NT2/D1 (cell line): ENCODE results near the gene HDAC2.

Source experiments
- DNase-seq: peaks from one replicate; pipeline ENCODE4 v3.0.0-alpha.2; 2011; ENCODE audit warnings: low read depth, low spot score
- H3K27me3 ChIP-seq: 2 replicates; pipeline ENCODE4 v1.6.0; 2011; ENCODE audit warnings: mild to moderate bottlenecking; ENCODE audit not compliant: insufficient read length, insufficient read depth
- H3K36me3 ChIP-seq: 2 replicates; pipeline ENCODE4 v1.6.1; 2011; ENCODE audit warnings: mild to moderate bottlenecking, low read length, mixed read lengths; ENCODE audit not compliant: insufficient read depth, insufficient read length
- H3K4me1 ChIP-seq: 2 replicates; pipeline ENCODE4 v1.5.1; 2011; ENCODE audit not compliant: insufficient read depth, insufficient read length
- H3K4me3 ChIP-seq: 2 replicates; pipeline ENCODE4 v1.5.1; 2011; ENCODE audit warnings: low read depth; ENCODE audit not compliant: insufficient read length
- H3K9ac ChIP-seq: 2 replicates; pipeline ENCODE4 v1.6.0; 2011; ENCODE audit warnings: low read depth; ENCODE audit not compliant: insufficient read length
- H3K9me3 ChIP-seq: 2 replicates; pipeline ENCODE4 v1.5.1; 2011; ENCODE audit warnings: mild to moderate bottlenecking, low read length; ENCODE audit not compliant: insufficient read depth
- SUZ12 ChIP-seq: IDR thresholded peaks from 2 replicates; pipeline ENCODE4 v1.6.1; 2011; ENCODE audit not compliant: insufficient read length, insufficient read depth; ENCODE audit errors: extremely low read depth
- YY1 ChIP-seq: IDR thresholded peaks from 2 replicates; pipeline ENCODE4 v1.6.1; 2011; ENCODE audit not compliant: insufficient read length, insufficient read depth
- ZNF274 ChIP-seq: IDR thresholded peaks from 2 replicates; pipeline ENCODE4 v1.6.1; 2011; ENCODE audit warnings: mild to moderate bottlenecking, low read depth, low read length

HDAC2 gene

GRCh38 chr6:113907102-113907815 lies 63.7 kb downstream of the HDAC2 start:
- H3K27me3 ChIP-seq, result no peaks in the 10 kb centered on the region
- DNase-seq, result no peak
- H3K36me3 ChIP-seq, result no peaks in the 10 kb centered on the region
- no peak overlapping the region for H3K4me3 ChIP-seq
- no peaks in the 10 kb centered on the region for H3K9me3 ChIP-seq
- H3K9ac ChIP-seq, result no peak overlapping the region
- TF ChIP-seq SUZ12, result no peak
- TF ChIP-seq YY1, result no peak
- TF ChIP-seq ZNF274, result no peak
- H3K4me1 ChIP-seq, result no peaks in the 10 kb centered on the region

DNA sequence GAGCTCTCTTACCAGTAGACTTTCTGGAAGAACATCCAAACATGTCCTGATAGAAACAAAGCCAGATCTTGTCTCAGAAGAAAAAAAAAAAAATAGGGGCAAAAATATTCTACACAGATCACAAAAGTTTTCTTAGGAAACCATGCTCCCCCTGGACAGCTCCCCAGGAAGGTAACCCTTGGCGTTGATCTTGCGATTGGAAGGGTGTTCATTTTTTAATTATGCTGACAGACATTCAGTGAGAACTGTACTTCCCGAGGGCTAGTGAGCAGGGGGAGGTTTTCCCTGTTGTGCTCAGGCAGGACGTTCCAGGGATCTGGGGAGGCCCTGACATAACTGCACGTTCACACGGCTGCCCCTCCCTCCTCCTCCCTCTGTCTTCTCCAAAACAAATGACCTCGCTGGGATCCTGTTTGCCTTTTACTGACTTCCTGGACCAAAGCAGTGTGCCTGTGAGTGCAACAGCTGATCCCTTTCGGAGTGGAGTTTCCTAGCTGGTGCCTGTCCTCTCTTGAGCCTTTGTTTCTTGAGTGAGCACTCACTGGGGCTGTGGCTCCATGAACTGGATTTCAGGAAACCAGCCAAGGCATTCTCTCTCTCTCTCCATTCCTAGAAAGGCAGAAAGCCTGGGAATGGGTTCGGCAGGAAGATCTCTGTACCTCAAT lies 67.2 kb downstream of the HDAC2 start:
- H3K4me3 ChIP-seq, result no peak overlapping the region
- H3K27me3 ChIP-seq, result no peaks in the 10 kb centered on the region
- TF ChIP-seq ZNF274 (no peak), SUZ12 (no peak), YY1 (no peak)
- DNase-seq, result peak; percentile 6
- H3K9ac ChIP-seq, result no peak overlapping the region
- no peaks in the 10 kb centered on the region for H3K9me3 ChIP-seq
- no peaks in the 10 kb centered on the region for H3K4me1 ChIP-seq
- no peaks in the 10 kb centered on the region for H3K36me3 ChIP-seq

- no peak overlapping the region for H3K9ac ChIP-seq
- H3K9me3 ChIP-seq, result no peaks in the 10 kb centered on the region
- no peaks in the 10 kb centered on the region for H3K36me3 ChIP-seq
- TF ChIP-seq YY1 (no peak), SUZ12 (no peak), ZNF274 (no peak)
- no peak overlapping the region for H3K4me3 ChIP-seq
- no peak for DNase-seq
- no peaks in the 10 kb centered on the region for H3K27me3 ChIP-seq
- H3K4me1 ChIP-seq, result no peaks in the 10 kb centered on the region
These were observed 69.5 kb downstream of the HDAC2 start for GRCh38 chr6:113901482-113901881.

DNA sequence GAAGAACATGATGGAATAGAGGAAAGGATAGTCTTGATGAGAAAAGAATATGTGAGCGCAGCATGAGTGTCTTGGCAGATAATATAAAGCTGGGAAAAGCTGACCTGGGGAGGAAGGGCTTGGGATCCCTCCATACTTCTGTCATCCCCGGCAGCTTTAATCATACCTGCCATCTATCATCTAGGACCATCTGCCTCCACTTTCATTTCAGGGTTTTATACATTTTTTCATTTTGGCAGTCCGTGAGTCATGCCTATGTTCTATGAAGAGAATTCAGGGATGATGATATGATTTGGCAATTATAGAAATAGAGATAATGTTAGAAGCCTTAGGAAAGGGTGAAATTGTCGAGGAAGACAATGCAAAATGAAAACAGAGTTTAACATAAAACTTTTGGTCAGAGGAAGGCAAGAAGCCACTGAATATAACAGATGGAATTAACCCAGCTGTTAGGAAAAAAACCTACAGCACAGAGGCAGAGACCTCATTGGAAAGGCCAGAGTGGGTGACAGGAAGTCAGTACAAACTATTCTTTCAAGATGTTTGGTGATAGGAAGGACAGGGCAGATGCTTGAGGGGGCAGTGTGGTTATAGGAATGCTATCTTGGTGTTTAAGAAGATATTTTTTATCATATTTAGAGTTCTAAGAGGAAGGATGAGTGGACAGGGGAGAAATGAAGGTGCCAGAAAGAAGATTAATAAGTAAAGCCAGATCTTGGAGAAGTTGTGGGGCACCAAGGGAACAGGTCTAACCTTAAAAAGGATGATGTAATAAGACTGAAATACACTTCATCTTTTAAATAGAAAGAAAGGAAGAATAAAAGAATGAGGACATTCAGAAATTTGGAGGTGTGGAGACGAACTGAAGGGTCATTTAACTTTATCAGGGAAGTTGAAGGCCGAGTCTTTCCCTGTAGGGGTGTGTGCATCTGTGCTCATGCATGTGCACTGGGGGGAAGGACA lies 76.0 kb downstream of the HDAC2 start:
- Histone ChIP-seq H3K9ac (no peak overlapping the region), H3K27me3 (no peaks in the 10 kb centered on the region), H3K9me3 (0 out of 2 replicates have a peak, but pooled peaks cover 8% of the 10 kb centered on the region), H3K4me1 (no peaks in the 10 kb centered on the region), H3K4me3 (no peak overlapping the region), H3K36me3 (no peaks in the 10 kb centered on the region)
- no peak for DNase-seq
- no peak for TF ChIP-seq SUZ12
- no peak for TF ChIP-seq ZNF274
- no peak for TF ChIP-seq YY1

DNA sequence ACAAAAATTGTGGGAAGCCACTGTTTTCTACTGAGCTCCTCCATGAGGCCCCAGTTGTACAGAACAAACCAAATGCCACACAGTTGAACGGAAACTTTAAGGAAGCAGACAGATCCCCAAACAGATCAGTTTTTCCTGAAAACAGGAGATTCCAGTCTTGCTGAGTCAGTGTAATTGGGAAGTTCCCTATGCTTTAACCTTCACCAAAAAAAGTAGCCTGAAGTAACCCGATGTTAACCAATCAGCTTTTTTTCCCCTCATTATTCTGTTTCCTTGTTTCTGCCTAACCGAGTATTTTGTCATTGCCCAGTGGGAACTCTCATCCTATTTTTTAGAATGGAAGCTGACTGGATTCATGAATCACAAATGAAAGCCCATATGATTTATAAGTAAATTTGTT lies 77.1 kb downstream of the HDAC2 start:
- H3K9ac ChIP-seq, result no peak overlapping the region
- no peaks in the 10 kb centered on the region for H3K36me3 ChIP-seq
- 0 out of 2 replicates have a peak, but pooled peaks cover 8% of the 10 kb centered on the region for H3K9me3 ChIP-seq
- no peak for DNase-seq
- H3K27me3 ChIP-seq, result no peaks in the 10 kb centered on the region
- no peak for TF ChIP-seq ZNF274
- TF ChIP-seq SUZ12, result no peak
- no peak for TF ChIP-seq YY1
- no peaks in the 10 kb centered on the region for H3K4me1 ChIP-seq
- no peak overlapping the region for H3K4me3 ChIP-seq

DNA sequence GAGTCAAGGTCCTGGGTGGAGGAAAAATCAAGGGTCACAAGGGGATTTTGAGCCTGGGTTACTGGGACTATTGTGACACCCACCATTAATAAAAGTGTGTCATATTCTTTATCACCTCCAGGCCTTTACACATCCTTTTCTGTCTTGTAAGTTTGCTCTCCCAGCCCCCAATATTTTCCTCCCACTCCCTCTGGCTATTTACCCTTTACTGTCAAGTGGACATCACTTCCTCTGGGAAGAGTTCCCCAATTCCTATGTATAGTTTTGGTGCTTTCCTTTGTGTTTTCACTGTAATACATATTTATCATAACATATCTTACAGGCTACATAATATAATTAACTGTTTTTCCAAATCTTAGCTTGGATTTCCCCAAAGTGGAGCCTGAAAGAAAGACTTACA lies 77.5 kb downstream of the HDAC2 start:
- TF ChIP-seq ZNF274 (no peak), SUZ12 (no peak), YY1 (no peak)
- no peak for DNase-seq

More for the DNA sequence above, 77.5 kb downstream of the HDAC2 start:
- Histone ChIP-seq H3K9me3 (0 out of 2 replicates have a peak, but pooled peaks cover 8% of the 10 kb centered on the region), H3K9ac (no peak overlapping the region), H3K36me3 (no peaks in the 10 kb centered on the region), H3K4me1 (no peaks in the 10 kb centered on the region), H3K27me3 (no peaks in the 10 kb centered on the region), H3K4me3 (no peak overlapping the region)
